ENCODE measurements around the gene ABCB4.

The ABCB4 gene

GRCh38 chr7:87375662-87376435, 99.6 kb downstream of the ABCB4 start:
- Histone ChIP-seq H3K9ac (ENCODE audit: low read depth, low read length) (no peak overlapping the region), H3K4me3 (ENCODE audit: low read length) (no peak overlapping the region), H3K4me2 (ENCODE audit: low read length) (no peak overlapping the region), H3K9me3 (replicated peaks; ENCODE audit: low read length) (no peaks in the 10 kb centered on the region), H3K36me3 (ENCODE audit: insufficient read depth, low read length) (no peaks in the 10 kb centered on the region), H3K4me1 (ENCODE audit: control insufficient read depth, insufficient read depth, low read length) (no peaks in the 10 kb centered on the region), H3K27me3 (ENCODE audit: control insufficient read depth, insufficient read depth, low read length) (no peaks in the 10 kb centered on the region)

GRCh38 chr7:87370660-87371180, 104.8 kb downstream of the ABCB4 start:
- Histone ChIP-seq H3K9ac (ENCODE audit: low read depth, low read length) (no peak overlapping the region), H3K4me2 (ENCODE audit: low read length) (no peak overlapping the region)

GRCh38 chr7:87369216-87369615, 106.3 kb downstream of the ABCB4 start:
- Histone ChIP-seq H3K4me3 (ENCODE audit: low read length) (no peak overlapping the region), H3K9ac (ENCODE audit: low read depth, low read length) (no peak overlapping the region), H3K4me1 (ENCODE audit: control insufficient read depth, insufficient read depth, low read length) (peaks cover 4% of the 10 kb centered on the region), H3K4me2 (ENCODE audit: low read length) (no peak overlapping the region), H3K27me3 (ENCODE audit: control insufficient read depth, insufficient read depth, low read length) (no peaks in the 10 kb centered on the region), H3K36me3 (ENCODE audit: insufficient read depth, low read length) (no peaks in the 10 kb centered on the region), H3K9me3 (replicated peaks; ENCODE audit: low read length) (no peaks in the 10 kb centered on the region)

More at GRCh38 chr7:87370660-87371180, 104.8 kb downstream of the ABCB4 start:
- no peaks in the 10 kb centered on the region for H3K36me3 ChIP-seq (ENCODE audit: insufficient read depth, low read length)
- peaks cover 4% of the 10 kb centered on the region for H3K4me1 ChIP-seq (ENCODE audit: control insufficient read depth, insufficient read depth, low read length)
- no peak overlapping the region for H3K4me3 ChIP-seq (ENCODE audit: low read length)
- H3K27me3 ChIP-seq (ENCODE audit: control insufficient read depth, insufficient read depth, low read length) = no peaks in the 10 kb centered on the region
- H3K9me3 ChIP-seq (replicated peaks; ENCODE audit: low read length) = no peaks in the 10 kb centered on the region

- no peaks in the 10 kb centered on the region for H3K9me3 ChIP-seq (replicated peaks; ENCODE audit: low read length)
Measured at GRCh38 chr7:87364246-87364645, 111.2 kb downstream of the ABCB4 start.

GRCh38 chr7:87363342-87363741, 112.1 kb downstream of the ABCB4 start:
- H3K4me1 ChIP-seq (ENCODE audit: control insufficient read depth, insufficient read depth, low read length) = peaks cover 10% of the 10 kb centered on the region
- H3K36me3 ChIP-seq (ENCODE audit: insufficient read depth, low read length) = no peaks in the 10 kb centered on the region
- H3K4me2 ChIP-seq (ENCODE audit: low read length) = no peak overlapping the region
- no peak overlapping the region for H3K9ac ChIP-seq (ENCODE audit: low read depth, low read length)
- H3K4me3 ChIP-seq (ENCODE audit: low read length) = no peak overlapping the region
- no peaks in the 10 kb centered on the region for H3K9me3 ChIP-seq (replicated peaks; ENCODE audit: low read length)
- no peaks in the 10 kb centered on the region for H3K27me3 ChIP-seq (ENCODE audit: control insufficient read depth, insufficient read depth, low read length)

More at GRCh38 chr7:87364246-87364645, 111.2 kb downstream of the ABCB4 start:
- H3K9ac ChIP-seq (ENCODE audit: low read depth, low read length) = no peak overlapping the region
- H3K4me2 ChIP-seq (ENCODE audit: low read length) = no peak overlapping the region
- no peaks in the 10 kb centered on the region for H3K36me3 ChIP-seq (ENCODE audit: insufficient read depth, low read length)
- peaks cover 4% of the 10 kb centered on the region for H3K4me1 ChIP-seq (ENCODE audit: control insufficient read depth, insufficient read depth, low read length)
- no peaks in the 10 kb centered on the region for H3K27me3 ChIP-seq (ENCODE audit: control insufficient read depth, insufficient read depth, low read length)
- H3K4me3 ChIP-seq (ENCODE audit: low read length) = no peak overlapping the region

GRCh38 chr7:87361320-87361719, 114.2 kb downstream of the ABCB4 start:
- Histone ChIP-seq H3K36me3 (ENCODE audit: insufficient read depth, low read length) (no peaks in the 10 kb centered on the region), H3K27me3 (ENCODE audit: control insufficient read depth, insufficient read depth, low read length) (no peaks in the 10 kb centered on the region), H3K4me3 (ENCODE audit: low read length) (no peak overlapping the region), H3K9me3 (replicated peaks; ENCODE audit: low read length) (no peaks in the 10 kb centered on the region), H3K4me2 (ENCODE audit: low read length) (no peak overlapping the region), H3K9ac (ENCODE audit: low read depth, low read length) (no peak overlapping the region), H3K4me1 (ENCODE audit: control insufficient read depth, insufficient read depth, low read length) (peaks cover 10% of the 10 kb centered on the region)

- Histone ChIP-seq H3K4me1 (ENCODE audit: control insufficient read depth, insufficient read depth, low read length) (peaks cover 10% of the 10 kb centered on the region), H3K9me3 (replicated peaks; ENCODE audit: low read length) (peaks cover 3% of the 10 kb centered on the region), H3K27me3 (ENCODE audit: control insufficient read depth, insufficient read depth, low read length) (no peaks in the 10 kb centered on the region), H3K4me2 (ENCODE audit: low read length) (no peak overlapping the region), H3K9ac (ENCODE audit: low read depth, low read length) (no peak overlapping the region), H3K4me3 (ENCODE audit: low read length) (no peak overlapping the region), H3K36me3 (ENCODE audit: insufficient read depth, low read length) (peaks cover 11% of the 10 kb centered on the region)
Measured at GRCh38 chr7:87359366-87359765, 116.1 kb downstream of the ABCB4 start.

- H3K36me3 ChIP-seq (ENCODE audit: insufficient read depth, low read length) = peaks cover 21% of the 10 kb centered on the region
- H3K9ac ChIP-seq (ENCODE audit: low read depth, low read length) = no peak overlapping the region
- H3K4me3 ChIP-seq (ENCODE audit: low read length) = no peak overlapping the region
- peaks cover 10% of the 10 kb centered on the region for H3K4me1 ChIP-seq (ENCODE audit: control insufficient read depth, insufficient read depth, low read length)
- peaks cover 3% of the 10 kb centered on the region for H3K9me3 ChIP-seq (replicated peaks; ENCODE audit: low read length)
- H3K4me2 ChIP-seq (ENCODE audit: low read length) = no peak overlapping the region
- no peaks in the 10 kb centered on the region for H3K27me3 ChIP-seq (ENCODE audit: control insufficient read depth, insufficient read depth, low read length)
Measured at GRCh38 chr7:87356448-87356847, 119.0 kb downstream of the ABCB4 start.

- Histone ChIP-seq H3K4me2 (ENCODE audit: low read length) (no peak overlapping the region), H3K4me3 (ENCODE audit: low read length) (no peak overlapping the region), H3K9ac (ENCODE audit: low read depth, low read length) (no peak overlapping the region), H3K27me3 (ENCODE audit: control insufficient read depth, insufficient read depth, low read length) (no peaks in the 10 kb centered on the region), H3K36me3 (ENCODE audit: insufficient read depth, low read length) (peaks cover 26% of the 10 kb centered on the region), H3K9me3 (replicated peaks; ENCODE audit: low read length) (peaks cover 3% of the 10 kb centered on the region), H3K4me1 (ENCODE audit: control insufficient read depth, insufficient read depth, low read length) (peaks cover 10% of the 10 kb centered on the region)
Measured at GRCh38 chr7:87354749-87355148, 120.7 kb downstream of the ABCB4 start.

All from skeletal muscle satellite cell (primary cell).